T-helper 1 cell (primary cell): Measurements from ENCODE around the gene CD1B.
A peak's percentile ranks its signal among the peaks of the same experiment; 100 is the strongest.
"Not testable (repeated sequence)": the region's sequence is repeated elsewhere in the genome, so short reads cannot be mapped to it uniquely, and the experiment has no call there.

ENCODE experiments used
- DNase-seq, 5 donors: peaks; one replicate each; pipeline ENCODE4 v3.0.0-alpha.2; 2012 to 2020
- total RNA-seq, 4 donors: gene quantifications; one replicate each; lab custom pipeline; 2026; lab: John Stamatoyannopoulos, UW

CD1B gene
- total RNA-seq: 0 reads per million in 4 donors

DNA sequence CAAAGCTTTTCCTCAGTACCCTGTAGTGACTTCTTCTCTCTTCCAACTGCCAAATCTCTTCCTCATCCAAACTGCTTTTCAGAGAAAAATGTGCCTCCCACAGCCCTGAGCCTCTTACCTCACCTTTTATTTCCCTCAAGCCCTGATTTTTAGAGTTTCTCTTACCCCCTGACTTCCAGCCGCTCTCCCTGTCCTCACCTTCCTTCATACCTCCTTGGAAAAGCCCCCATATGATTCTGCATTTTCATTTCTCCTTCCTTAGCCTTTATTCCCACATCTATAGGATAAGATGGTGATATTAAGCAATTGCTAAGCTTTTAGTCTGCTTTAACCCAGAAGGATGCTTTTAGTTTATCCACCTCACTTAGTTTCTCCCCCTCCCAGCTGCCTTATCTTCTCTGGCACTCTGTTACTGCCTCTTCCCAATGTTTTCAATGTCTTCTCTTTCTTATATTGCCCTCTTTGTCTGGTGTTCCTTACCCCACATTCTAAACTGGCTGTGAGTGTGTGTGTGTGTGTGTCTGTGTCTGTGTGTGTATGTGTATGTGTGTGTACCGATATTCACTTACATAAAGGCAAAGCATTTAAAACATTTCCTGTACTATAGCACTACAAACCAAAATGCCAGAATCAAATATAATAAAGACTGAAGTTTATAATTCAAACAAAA, at the start of gene CD1B:
CD1B (minus strand) TSS at position 51 of the 670 bp plus-strand sequence. CDS start 108 bp downstream, outside the sequence.
- no peak for DNase-seq

DNA sequence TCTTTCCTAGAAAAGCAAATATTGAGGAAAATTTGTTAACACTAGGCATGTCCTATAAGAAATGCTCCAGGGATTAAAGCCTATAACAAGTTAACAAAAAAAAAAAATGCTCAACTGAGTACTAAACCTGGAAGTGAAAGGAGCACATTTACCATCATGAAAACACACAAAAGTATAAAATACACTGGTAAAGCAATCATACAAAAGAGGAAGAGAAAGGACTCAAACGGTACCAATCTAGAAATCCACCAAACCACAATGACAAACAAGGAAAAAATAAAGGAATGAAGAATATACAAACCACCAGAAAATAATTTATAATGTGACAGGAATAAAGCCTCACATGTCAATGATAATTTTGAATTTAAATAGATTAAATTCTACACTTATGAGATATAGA, 43.5 kb upstream of the CD1B start:
- no peak for DNase-seq

DNA sequence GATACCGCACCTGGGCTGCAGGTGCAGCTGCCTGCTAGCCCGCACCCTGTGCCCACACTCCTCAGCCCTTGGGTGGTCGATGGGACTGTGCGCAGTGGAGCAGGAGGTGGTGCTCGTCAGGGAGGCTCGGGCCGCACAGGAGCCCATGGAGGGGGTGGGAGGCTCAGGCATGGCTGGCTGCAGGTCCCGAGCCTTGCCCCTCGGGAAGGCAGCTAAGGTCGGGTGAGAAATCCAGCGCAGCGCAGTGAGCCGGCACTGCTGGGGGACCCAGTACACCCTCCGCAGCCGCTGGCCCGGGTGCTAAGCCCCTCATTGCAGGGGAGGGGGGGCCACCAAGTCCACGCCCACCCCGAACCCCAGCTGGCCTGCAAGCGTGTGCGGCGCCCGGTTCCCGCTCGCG, 42.8 kb upstream of the CD1B start:
- DNase-seq: not testable (repeated sequence)

DNA sequence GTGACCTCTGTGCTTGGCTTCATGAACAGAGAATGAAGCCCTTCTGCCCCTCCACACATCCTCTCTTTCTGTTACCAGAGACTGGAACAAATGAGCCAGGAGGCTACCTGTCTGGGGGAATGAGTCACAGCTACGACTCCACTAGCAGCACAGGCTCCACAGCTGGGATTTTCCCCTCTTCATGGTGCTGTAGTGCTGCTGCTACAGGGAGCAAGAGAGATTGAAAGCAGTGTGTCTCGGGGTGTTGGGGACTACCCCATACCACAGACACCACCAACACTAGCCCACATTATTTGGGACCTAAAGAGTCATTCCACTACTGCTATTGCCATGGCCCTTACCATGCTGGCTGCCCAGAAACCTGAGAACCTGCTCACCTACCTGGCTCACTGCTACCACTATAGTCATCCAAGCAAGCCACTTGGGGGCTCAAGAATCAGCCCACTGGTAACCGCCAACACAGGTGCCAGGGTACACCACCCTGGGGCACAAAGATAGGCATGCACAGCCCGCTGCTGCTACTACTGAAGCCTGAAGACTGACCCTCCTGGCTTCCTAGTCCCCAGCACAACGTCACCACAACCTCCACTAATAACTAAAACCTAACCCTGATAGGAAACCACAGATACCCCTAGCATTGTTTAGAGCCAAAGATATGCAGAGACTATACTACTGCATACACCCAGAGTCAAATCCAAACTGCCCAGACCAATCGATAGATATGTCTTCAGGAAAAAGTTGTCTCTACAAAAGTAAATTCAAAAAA, 40.0 kb upstream of the CD1B start:
- DNase-seq: no peak

DNA sequence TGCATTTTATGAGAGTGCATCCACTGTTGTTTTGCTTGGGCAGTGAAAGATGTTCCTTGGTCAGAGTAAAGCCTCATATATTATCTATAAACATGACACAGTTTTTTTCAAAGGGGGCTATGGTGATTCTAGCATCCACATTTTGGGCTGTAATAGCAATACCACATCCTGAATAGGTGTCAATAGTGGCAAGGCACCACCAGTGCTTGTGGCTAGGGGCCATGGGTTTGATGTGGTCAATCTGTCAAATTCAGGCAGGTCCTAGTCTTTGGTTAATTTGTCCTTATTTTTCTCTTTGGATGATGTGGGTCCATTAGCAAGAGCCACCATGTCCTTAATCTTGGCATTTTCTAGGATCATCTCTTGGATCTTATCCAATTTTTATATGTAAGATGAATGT, 35.5 kb upstream of the CD1B start:
- DNase-seq: no peak

DNA sequence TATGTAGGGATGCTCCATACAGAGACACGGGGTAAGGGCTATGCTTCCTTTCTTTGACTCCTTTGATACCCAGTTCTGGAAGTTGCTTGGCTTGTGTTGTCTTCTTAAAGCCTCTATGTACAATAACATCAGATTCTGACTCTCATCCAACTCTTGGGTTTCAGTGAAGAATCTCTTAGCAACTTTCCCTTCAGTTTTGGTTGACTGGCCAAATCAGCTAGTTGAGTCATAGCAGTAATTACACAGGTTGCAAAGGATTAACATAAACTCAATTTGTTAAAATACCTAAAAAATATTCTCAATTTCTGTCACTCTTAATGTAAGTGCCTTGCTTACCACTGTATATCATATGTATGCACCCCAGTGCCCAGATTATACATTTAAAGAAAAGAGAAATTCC, 31.6 kb upstream of the CD1B start:
- DNase-seq: no peak

DNA sequence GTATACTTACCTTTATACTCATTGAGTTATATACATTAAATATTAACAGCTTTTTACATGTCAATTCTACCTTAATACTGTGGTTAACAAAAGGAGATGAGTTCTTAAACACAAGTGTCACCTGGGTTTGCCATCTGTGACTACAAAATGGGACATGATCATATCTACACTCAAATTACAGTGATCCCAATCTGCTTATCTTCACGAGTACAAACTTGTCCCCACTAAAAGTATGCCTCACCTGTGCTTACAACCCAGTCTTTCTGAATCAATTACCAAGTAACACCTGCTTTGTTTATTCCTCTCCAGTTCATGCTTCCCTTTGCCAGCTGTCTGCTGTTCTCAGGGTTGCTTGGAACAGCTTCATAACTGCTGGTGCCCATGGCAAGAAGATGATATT, 31.2 kb upstream of the CD1B start:
- DNase-seq: no peak

DNA sequence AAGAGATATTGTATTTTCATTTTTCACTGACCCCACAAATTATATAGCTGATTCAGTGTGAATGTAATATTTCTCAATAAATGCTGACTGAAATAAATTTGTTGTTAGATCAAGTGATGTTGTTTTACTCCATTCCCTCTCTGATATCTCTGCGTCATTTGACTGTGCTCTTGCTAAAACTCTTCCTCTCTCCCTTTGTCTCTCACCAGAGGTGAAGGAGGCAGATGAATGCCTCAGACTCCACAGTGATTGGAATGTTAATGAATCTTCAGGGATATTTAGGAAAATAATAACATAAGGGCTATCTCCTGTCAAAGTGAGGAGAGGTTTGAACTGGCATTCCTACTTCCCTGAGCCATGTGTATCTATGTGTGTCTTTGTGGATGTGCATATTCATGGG, 26.1 kb upstream of the CD1B start:
- no peak for DNase-seq

DNA sequence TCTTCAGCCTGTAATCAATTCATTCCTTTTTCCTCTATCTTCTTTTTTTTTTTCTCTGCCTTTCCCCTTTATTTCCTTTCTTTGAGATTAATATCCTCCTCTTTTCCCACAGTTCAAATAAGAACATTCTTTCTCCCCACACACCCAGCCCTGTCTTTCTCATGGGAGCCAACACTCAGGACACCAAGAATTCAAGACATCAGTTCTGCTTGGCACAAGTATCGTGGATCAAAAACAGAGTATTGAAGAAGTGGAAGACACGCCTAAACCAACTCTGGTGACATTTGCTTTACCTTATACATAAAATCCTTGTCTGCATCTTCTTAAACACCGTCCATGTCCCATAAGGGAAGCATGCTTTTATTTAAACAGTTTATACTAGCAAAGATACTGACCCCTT, 25.3 kb upstream of the CD1B start:
- no peak for DNase-seq

DNA sequence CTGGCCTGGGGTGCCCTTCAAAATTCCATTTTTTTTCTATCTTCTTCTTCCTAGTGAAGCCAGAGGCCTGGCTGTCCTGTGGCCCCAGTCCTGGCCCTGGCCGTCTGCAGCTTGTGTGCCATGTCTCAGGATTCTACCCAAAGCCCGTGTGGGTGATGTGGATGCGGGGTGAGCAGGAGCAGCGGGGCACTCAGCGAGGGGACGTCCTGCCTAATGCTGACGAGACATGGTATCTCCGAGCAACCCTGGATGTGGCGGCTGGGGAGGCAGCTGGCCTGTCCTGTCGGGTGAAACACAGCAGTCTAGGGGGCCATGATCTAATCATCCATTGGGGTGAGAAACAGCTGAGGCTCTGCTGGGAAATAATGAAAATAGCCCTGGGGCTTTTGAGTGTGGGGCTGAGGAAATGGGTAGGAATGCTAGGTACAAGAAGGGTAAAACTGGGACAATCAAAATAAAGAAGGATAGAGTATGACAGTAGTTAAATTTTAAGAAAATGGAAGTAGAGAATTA, 24.5 kb upstream of the CD1B start:
- DNase-seq: no peak

DNA sequence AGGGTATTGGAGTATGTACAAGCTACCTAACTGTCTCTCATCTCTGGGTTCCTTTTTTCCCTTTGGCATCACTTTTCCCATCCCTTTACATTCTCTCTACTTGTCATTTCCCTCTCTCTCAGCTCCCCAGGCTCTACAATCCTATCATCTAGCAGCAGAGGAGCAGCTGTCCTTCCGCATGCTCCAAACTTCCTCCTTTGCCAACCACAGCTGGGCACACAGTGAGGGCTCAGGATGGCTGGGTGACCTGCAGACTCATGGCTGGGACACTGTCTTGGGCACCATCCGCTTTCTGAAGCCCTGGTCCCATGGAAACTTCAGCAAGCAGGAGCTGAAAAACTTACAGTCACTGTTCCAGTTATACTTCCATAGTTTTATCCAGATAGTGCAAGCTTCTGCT, 22.9 kb upstream of the CD1B start:
- no peak for DNase-seq

DNA sequence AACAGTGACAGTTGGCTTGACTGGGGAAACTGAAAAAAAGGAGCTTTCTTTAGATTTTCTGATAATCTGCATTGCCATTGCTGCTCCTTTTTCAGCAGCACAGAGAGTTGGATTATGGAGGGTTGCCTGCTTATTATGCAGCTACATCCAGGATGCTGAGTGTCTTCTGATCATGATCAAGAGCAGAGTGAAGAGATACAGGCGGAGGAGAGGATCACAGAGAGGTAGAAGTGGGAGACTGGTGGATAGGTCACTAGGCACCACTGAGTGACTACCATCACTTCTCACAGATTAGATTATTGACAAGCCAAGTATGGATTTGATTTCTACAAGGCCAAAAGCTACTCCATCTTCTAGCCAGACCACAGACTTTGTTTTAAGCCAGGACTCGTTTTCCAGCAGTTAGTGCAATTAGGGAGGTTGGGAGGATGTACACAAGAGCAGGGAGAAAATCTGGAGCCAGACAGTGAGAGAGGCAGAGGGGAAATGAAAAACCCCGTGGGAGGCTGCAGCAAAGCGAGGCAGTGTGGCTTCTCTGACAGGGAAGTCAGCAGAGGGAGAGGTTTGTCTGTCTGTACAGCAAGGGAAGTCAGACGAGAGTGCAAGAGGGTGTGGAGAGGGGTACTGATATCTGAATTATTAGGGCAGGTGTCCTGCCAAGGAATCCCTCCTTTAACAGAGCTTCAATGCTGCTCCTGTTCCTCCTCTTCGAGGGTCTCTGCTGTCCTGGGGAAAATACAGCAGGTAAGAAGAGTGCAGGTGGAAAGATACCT, 22.2 kb upstream of the CD1B start, which contains the start of gene CD1E:
CD1E (plus strand) TSS at position 592 of the 773 bp plus-strand sequence; CDS start at position 687, 95 bp downstream.
- DNase-seq: no peak

DNA sequence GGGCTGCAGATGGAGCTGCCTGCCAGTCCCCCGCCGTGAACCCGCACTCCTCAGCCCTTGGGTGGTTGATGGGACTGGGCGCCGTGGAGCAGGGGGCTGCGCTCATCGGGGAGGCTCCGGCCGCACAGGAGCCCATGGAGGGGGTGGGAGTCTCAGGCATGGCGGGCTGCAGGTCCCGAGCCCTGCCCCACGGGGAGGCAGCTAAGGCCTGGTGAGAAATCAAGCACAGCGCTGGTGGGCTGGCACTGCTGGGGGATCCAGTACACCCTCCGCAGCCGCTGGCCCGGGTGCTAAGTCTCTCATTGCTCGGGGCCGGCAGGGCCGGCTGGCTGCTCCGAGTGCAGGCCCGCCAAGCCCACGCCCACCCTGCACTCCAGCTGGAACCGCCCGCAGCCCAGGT, 17.6 kb upstream of the CD1B start:
- DNase-seq: not testable (repeated sequence)

DNA sequence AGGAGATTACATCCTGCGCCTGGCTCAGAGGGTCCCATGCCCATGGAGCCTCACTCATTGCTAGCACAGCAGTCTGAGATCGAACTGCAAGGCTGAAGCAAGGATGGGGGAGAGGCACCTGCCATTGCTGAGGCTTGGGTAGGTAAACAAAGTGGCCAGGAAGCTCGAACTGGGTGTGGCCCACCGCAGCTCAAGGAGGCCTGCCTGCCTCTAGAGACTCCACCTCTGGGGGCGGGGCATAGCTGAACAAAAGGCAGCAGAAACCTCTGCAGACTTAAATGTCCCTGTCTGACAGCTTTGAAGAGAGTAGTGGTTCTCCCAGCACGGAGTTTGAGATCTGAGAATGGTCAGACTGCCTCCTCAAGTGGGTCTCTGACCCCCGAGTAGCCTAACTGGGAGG, 5.1 kb upstream of the CD1B start:
- DNase-seq: peak in 1 of 5 donors; percentile 42

DNA sequence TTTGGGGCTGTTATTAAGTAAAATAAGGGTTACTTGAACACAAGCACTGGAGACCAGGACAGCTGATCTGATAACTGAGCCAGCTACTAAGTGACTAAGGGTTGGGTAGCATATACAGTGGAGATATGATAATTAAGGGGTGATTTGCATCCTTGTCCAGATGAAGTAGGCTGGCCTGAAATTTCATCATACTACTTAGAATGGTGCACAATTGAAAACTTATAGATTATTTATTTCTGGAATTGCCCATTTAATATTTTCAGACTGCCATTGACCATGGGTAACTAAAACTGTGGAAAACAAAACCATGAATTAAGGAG, 3.8 kb upstream of the CD1B start:
- DNase-seq: no peak

DNA sequence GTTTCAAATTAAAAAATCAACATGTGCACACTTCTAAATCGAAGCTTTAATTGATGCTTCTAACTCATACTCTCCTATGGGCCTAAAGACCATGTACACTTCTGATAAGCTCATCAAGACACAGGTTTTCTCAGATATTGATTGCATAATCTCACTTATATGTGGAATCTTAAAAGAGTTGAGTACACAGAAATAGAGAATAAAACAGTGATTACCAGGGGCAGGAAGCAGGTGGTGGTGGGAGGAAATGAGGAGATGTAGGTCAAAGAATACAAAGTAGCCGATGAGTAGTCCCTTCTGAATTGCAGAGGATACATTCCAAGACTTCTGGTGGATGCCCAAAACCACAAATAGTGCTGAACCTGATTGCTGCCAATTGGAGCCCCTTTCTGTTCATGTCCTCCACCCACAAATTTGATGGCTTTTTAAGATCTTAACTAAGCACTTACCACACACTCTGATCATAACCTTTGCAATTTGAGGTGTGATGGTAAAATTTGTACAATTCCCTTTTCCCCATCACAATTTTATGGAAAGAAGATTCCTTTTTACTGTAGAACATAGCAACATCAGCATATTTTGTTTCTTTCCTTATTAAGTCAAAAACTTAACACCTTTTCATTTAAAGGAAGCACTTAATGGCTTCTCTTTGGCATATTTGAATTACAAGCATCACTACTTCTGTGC, 3.3 kb upstream of the CD1B start:
- DNase-seq: no peak

DNA sequence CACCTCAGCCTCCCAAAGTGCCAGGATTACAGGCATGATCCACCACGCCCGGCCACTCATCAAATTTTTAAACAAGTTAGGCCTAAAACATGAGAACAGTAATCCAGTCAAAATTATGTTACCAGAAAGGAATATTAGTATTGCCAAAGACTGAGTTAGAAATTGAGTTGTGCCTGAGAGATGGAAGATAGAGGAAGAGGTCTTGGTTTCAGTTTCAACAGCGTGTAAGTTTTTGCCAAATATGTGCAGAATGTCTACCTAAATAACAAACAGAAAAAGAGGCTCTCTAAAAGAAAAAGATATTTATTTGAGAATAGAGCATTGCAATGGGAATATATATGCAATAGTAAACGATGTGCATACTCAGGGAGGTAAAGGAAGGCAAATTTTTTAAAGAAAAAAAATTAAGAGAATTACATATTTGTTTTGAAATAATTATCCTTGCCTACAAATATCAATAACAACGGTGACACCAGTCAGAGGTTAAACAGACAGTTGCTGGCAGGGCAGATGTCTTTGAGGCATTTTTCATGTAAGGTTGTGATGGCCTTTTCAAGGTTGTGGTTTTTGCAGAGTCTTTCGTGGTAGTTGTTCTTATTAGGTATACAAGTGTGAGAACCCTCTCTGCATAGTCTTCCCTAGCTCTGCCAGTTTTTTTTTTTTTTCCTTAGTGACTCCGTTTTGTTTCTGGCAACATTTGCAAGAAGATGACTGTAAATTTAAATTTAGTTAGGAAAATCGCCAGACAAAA, 2.2 kb upstream of the CD1B start:
- no peak for DNase-seq

DNA sequence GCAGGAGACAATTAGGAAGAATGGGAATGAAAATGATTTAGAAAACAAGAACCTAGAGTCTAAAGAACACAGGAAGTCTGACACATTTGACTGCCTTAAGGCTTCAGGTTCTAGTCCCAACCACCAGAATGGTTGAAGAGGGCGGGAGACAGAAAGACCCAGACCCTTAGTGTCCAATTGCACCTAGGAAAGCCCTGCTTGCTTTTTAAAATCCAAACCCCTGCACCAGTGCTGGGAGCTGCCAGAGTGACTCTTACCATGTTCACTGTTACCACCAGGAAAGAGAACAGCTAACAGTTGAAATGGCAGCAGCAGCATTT, 265 bp downstream of the CD1B start:
- DNase-seq: no peak

DNA sequence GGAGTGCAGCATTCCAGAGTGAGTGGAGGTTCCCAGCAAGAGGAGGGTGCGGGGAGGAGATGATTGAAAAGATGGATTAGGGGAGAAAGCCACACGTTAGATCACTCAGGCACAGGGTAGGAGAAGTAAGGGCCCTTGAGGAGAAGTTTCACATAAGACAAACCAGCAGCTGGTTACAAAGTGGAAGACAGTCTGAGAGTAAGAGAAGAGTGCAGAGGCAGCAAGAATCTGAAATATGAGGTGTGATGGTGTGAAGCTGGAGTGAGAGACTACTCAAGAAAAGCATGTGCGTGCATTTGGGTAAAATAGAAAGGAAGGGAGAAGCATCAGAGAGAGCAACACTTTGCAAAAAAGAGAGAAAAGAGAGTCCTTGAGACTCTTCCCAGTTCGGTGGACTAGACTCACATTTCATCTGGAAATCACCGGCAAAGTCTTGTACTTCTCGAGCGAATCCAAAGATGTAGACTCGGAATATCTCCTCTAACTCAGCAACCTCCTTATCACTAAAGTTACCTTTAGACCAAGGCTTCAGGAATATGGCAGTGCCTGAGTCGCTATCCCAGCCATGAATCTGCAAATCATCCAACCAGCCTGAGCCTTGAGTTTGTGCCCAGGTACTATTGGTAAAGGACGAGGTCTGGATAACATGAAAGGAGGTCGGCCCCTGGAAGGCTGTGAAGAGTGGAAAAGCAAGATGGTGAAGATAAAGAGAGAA, 783 bp downstream of the CD1B start:
- no peak for DNase-seq

DNA sequence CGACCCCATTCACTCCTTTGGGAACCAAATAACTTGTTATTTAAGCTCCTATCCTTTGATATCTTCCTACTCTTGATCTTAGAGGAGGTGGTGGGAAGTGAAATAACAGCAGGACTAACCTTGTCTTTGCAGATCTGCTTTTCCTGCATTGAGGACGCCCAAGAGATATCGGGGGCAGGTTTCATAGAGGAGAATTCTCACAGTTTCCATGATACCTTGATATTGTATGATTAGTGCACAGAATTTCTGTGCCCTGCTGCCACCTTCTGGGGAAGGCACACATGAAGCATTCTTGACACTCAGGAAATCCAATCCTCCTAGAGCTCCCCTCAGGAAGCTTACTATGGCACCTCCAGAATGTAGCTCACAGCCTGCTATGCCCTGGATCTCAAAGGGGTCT, 1.6 kb downstream of the CD1B start:
- no peak for DNase-seq

DNA sequence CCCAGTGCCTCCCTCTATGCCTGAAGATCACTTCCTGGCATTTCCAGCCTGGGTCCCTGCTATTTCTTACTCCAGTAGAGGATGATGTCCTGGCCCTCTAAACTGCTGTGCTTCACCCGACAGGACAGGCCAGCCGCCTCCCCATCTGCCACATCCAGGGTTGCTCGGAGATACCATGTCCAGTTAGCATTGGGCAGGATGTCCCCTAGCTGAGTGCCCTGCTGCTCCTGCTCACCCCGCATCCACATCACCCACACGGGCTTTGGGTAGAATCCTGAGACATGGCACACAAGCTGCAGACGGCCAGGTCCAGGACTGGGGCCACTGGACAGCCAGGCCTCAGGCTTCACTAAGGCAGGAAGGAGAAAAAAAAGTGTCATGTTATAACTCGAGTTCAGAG, 2.0 kb downstream of the CD1B start:
- DNase-seq: no peak

DNA sequence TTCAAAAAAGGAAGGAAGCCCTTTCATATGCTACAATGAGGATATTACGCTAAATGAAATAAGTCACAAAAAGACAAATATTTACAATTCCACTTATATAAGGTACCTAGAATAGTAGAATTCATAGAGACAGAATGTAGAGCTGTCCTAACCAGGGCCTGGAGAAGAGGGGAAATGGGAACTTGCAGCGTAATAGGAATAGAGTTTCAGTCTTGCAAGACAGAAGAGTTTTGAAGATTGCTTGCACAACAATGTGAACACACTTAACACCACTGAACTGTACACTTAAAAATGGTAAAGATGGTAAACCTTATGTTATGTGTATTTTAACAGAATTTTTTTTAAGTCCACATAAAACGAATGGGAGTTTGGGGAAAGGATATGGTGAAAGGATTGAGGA, 2.9 kb downstream of the CD1B start:
- DNase-seq: no peak
